Measurements from ENCODE around the gene COPB2.

DNA sequence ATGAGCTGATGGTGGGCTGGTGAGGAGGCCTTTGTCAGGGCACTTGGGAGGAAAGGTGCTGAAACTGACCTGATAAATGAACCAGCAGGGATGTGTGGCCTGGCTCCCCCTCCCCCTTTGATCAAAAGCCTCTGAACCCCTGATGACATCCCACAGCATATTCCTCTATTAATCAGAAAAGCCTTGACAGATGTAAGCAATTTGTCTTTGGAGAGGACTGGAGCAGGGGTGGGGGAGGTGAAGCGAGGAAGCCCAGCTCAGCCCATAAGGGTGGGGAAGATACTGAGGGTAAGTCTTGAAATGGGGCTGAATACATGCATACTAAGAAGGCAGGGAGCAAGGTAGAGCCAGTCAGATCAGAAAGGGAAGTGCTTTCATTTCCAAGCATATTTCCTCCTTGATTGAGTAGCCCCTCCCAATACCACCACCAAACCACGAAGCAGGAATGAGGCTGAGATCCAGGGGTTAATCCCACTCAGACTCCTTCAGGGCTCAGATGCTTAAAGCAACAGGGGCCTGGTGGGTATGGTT is 80.3 kb downstream of the COPB2 start:
- TF ChIP-seq POLR2A (IDR thresholded peaks at IDR 0.05) = no peak
- TF ChIP-seq EP300 (IDR thresholded peaks at IDR 0.05) = no peak
- TF ChIP-seq, protein P1, sequence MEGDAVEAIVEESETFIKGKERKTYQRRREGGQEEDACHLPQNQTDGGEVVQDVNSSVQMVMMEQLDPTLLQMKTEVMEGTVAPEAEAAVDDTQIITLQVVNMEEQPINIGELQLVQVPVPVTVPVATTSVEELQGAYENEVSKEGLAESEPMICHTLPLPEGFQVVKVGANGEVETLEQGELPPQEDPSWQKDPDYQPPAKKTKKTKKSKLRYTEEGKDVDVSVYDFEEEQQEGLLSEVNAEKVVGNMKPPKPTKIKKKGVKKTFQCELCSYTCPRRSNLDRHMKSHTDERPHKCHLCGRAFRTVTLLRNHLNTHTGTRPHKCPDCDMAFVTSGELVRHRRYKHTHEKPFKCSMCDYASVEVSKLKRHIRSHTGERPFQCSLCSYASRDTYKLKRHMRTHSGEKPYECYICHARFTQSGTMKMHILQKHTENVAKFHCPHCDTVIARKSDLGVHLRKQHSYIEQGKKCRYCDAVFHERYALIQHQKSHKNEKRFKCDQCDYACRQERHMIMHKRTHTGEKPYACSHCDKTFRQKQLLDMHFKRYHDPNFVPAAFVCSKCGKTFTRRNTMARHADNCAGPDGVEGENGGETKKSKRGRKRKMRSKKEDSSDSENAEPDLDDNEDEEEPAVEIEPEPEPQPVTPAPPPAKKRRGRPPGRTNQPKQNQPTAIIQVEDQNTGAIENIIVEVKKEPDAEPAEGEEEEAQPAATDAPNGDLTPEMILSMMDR (IDR thresholded peaks at IDR 0.05) = no peak
- no peak for TF ChIP-seq POLR2AphosphoS5 (IDR thresholded peaks at IDR 0.05)
